HEK293 (cell line): ENCODE measurements around the gene IGSF9.

Experiments
- FEZF1 ChIP-seq: fragments of 450-650 bp; formaldehyde crosslinking; IDR thresholded peaks from 2 replicates; pipeline ENCODE4 v1.5.1; 2016; ENCODE audit warnings: missing biosample characterization, missing genetic modification characterization
- GLI2 ChIP-seq: fragments of 450-650 bp; formaldehyde crosslinking; IDR thresholded peaks from 2 replicates; pipeline ENCODE4; 2017; ENCODE audit warnings: missing biosample characterization, missing genetic modification characterization, low read depth, borderline replicate concordance
- HIC1 ChIP-seq: fragments of 450-650 bp; formaldehyde crosslinking; IDR thresholded peaks from 2 replicates; pipeline ENCODE4 v1.5.1; 2016; ENCODE audit warnings: missing biosample characterization, missing genetic modification characterization
- PATZ1 ChIP-seq: fragments of 450-650 bp; formaldehyde crosslinking; IDR thresholded peaks from 2 replicates; pipeline ENCODE4 v1.5.1; 2016; ENCODE audit warnings: missing biosample characterization, missing genetic modification characterization
- REST ChIP-seq: fragments of 450-650 bp; formaldehyde crosslinking; IDR thresholded peaks from 2 replicates; pipeline ENCODE4 v1.5.1; 2016; ENCODE audit warnings: missing biosample characterization, missing genetic modification characterization
- SP3 ChIP-seq: fragments of 450-650 bp; formaldehyde crosslinking; IDR thresholded peaks from 2 replicates; pipeline ENCODE4 v1.5.1; 2016; ENCODE audit warnings: missing biosample characterization, missing genetic modification characterization
- TCF7L2 ChIP-seq: IDR thresholded peaks from 2 replicates; pipeline ENCODE4 v1.6.1; 2011; ENCODE audit warnings: low read depth, mild to moderate bottlenecking, inconsistent platforms, low read length, moderate library complexity, borderline replicate concordance
- ZBTB1 ChIP-seq: fragments of 450-650 bp; formaldehyde crosslinking; IDR thresholded peaks from 2 replicates; pipeline ENCODE4 v1.5.1; 2016; ENCODE audit warnings: missing biosample characterization, missing genetic modification characterization
- ZBTB10 ChIP-seq: fragments of 450-650 bp; formaldehyde crosslinking; IDR thresholded peaks from 2 replicates; pipeline ENCODE4 v1.5.1; 2016; ENCODE audit warnings: missing biosample characterization, missing genetic modification characterization
- ZBTB17 ChIP-seq: fragments of 450-650 bp; formaldehyde crosslinking; IDR thresholded peaks from 2 replicates; pipeline ENCODE4 v1.5.1; 2016; ENCODE audit warnings: missing biosample characterization, missing genetic modification characterization
- ZBTB21 ChIP-seq: fragments of 450-650 bp; formaldehyde crosslinking; IDR thresholded peaks from 2 replicates; pipeline ENCODE4 v1.5.1; 2017; ENCODE audit warnings: missing biosample characterization, missing genetic modification characterization
- ZBTB44 ChIP-seq: fragments of 450-650 bp; IDR thresholded peaks from 2 replicates; pipeline ENCODE4 v1.5.1; 2018; ENCODE audit warnings: missing biosample characterization, mild to moderate bottlenecking, missing genetic modification characterization
- ZFP37 ChIP-seq: fragments of 450-650 bp; formaldehyde crosslinking; IDR thresholded peaks from 2 replicates; pipeline ENCODE4 v1.5.1; 2016; ENCODE audit warnings: missing biosample characterization, missing genetic modification characterization
- ZNF175 ChIP-seq: fragments of 450-650 bp; formaldehyde crosslinking; IDR thresholded peaks from 2 replicates; pipeline ENCODE4 v1.5.1; 2016; ENCODE audit warnings: missing biosample characterization, missing genetic modification characterization
- ZNF335 ChIP-seq: fragments of 450-650 bp; formaldehyde crosslinking; conservative IDR thresholded peaks from 2 replicates; pipeline ENCODE4 v1.5.1; 2016; ENCODE audit warnings: missing biosample characterization, missing genetic modification characterization
- ZNF423 ChIP-seq: fragments of 450-650 bp; formaldehyde crosslinking; IDR thresholded peaks from 2 replicates; pipeline ENCODE4 v1.5.1; 2016; ENCODE audit warnings: missing biosample characterization, missing genetic modification characterization
- ZNF449 ChIP-seq: fragments of 450-650 bp; formaldehyde crosslinking; IDR thresholded peaks from 2 replicates; pipeline ENCODE4 v1.5.1; 2017; ENCODE audit warnings: missing biosample characterization, mild to moderate bottlenecking, missing genetic modification characterization, moderate library complexity
- ZNF639 ChIP-seq: fragments of 450-650 bp; formaldehyde crosslinking; IDR thresholded peaks from 2 replicates; pipeline ENCODE4 v1.5.1; 2016; ENCODE audit warnings: missing biosample characterization, missing genetic modification characterization
- ZNF791 ChIP-seq: fragments of 450-650 bp; formaldehyde crosslinking; IDR thresholded peaks from 2 replicates; pipeline ENCODE4 v1.5.1; 2016; ENCODE audit warnings: missing biosample characterization, missing genetic modification characterization
- ZSCAN5A ChIP-seq: fragments of 450-650 bp; formaldehyde crosslinking; IDR thresholded peaks from 2 replicates; pipeline ENCODE4 v1.5.1; 2016; ENCODE audit warnings: missing biosample characterization, missing genetic modification characterization
- ZXDB ChIP-seq: fragments of 450-650 bp; formaldehyde crosslinking; IDR thresholded peaks from 2 replicates; pipeline ENCODE4 v1.5.1; 2016; ENCODE audit warnings: missing biosample characterization, missing genetic modification characterization

The IGSF9 gene

GRCh38 chr1:159916242-159917051 is 29.0 kb downstream of the IGSF9 start (continued):
- TF ChIP-seq ZBTB44 (tag by site-specific recombination) (peak; percentile 95), ZNF175 (tag by site-specific recombination) (no peak), ZBTB10 (0 out of 2 replicates have a peak, but pooled peaks have one; percentile 9), GLI2 (tag by site-specific recombination) (peak; percentile 97), ZNF639 (tag by site-specific recombination) (peak; percentile 98), ZXDB (tag by site-specific recombination) (peak; percentile 99), FEZF1 (peak; percentile 96), ZNF791 (tag by site-specific recombination) (no peak), SP3 (0 out of 2 replicates have a peak, but pooled peaks have one; percentile 13), ZNF423 (tag by site-specific recombination) (peak; percentile 88), REST (peak; percentile 31; the same call in 1 of the 2 replicates), ZFP37 (tag by site-specific recombination) (peak; percentile 73; the same call in 1 of the 2 replicates), PATZ1 (peak; percentile 73), ZBTB21 (tag by site-specific recombination) (peak; percentile 93), ZBTB1 (tag by site-specific recombination) (peak; percentile 84), ZSCAN5A (tag by site-specific recombination) (peak; percentile 52; the same call in 1 of the 2 replicates), ZNF335 (tag by site-specific recombination) (peak; percentile 34; the same call in 1 of the 2 replicates), TCF7L2 (no peak; the same call in 1 of the 2 replicates), ZNF449 (tag by site-specific recombination) (peak; percentile 79; the same call in 1 of the 2 replicates), HIC1 (tag by site-specific recombination) (peak; percentile 98), ZBTB17 (tag by site-specific recombination) (peak; percentile 94)
